Naive B cell (primary cell): Measurements from ENCODE around the gene RTF2. TPM values are rescaled to one million over a fixed set of nuclear protein-coding genes. Genes with fewer than 3 reads are reported as not detected.

Experiments used
- ATAC-seq, 2 donors: fragments of 150-1000 bp; cut with Tn5 transposase; 2 replicates each; pipeline ENCODE4 v1.10.0; 2021; ENCODE audit warnings: low read depth in 2 of 2, mild to moderate bottlenecking in 2 of 2, moderate library complexity in 2 of 2
- DNase-seq: peaks from one replicate; pipeline ENCODE4 v3.0.0; 2022
- H3K27ac Mint-ChIP-seq, 6 donors: one replicate each; pipeline ENCODE4 v1.8.0; 2020 to 2022; ENCODE audit warnings: mild to moderate bottlenecking in 6 of 6, mixed read lengths in 6 of 6, moderate library complexity in 5 of 6, inconsistent platforms in 2 of 6
- H3K27me3 Mint-ChIP-seq, 3 donors: one replicate each; pipeline ENCODE4 v1.8.0; 2021 to 2022; ENCODE audit warnings: mixed read lengths in 3 of 3, mild to moderate bottlenecking in 1 of 3
- H3K36me3 Mint-ChIP-seq, 2 donors: one replicate each; pipeline ENCODE4 v1.8.0; 2020 to 2022; ENCODE audit warnings: mixed read lengths in 2 of 2, inconsistent platforms in 1 of 2, mild to moderate bottlenecking in 1 of 2
- H3K4me1 Mint-ChIP-seq, 3 donors: one replicate each; pipeline ENCODE4 v1.8.0; 2020 to 2022; ENCODE audit warnings: mixed read lengths in 3 of 3, inconsistent platforms in 1 of 3, mild to moderate bottlenecking in 1 of 3, moderate library complexity in 1 of 3
- H3K4me3 Mint-ChIP-seq, 8 donors: one replicate each; pipeline ENCODE4 v1.8.0; 2020 to 2022; ENCODE audit warnings: mild to moderate bottlenecking in 8 of 8, mixed read lengths in 8 of 8, moderate library complexity in 8 of 8, inconsistent platforms in 2 of 8
- H3K9me3 Mint-ChIP-seq, 7 donors: one replicate each; pipeline ENCODE4 v1.8.0; 2020 to 2022; ENCODE audit warnings: mixed read lengths in 7 of 7, mild to moderate bottlenecking in 5 of 7, inconsistent platforms in 2 of 7, moderate library complexity in 1 of 7
- polyA plus RNA-seq, 6 donors: library from polyadenylated mRNA; unstranded; fragments of 300-500 nt; fragmentation: Illumina TruSeq; gene quantifications; one replicate each; pipeline ENCODE4 v1.2.3, GENCODE V29; 2021; ENCODE audit warnings: low read depth in 6 of 6

The RTF2 gene
- polyA plus RNA-seq, 6 donors from 2014 or later: 130 to 152 (median 141) TPM

- no peak overlapping the region for H3K27ac Mint-ChIP-seq
- ATAC-seq (no peak), DNase-seq (no peak)
- peaks cover 15 to 38% (median 25%) of the 10 kb centered on the region in 3 donors for H3K4me1 Mint-ChIP-seq
- peak overlapping the region in 1 of 8 donors; percentile 39 for H3K4me3 Mint-ChIP-seq
- no peaks in the 10 kb centered on the region for H3K36me3 Mint-ChIP-seq
- H3K9me3 Mint-ChIP-seq: no peaks in the 10 kb centered on the region
- H3K27me3 Mint-ChIP-seq: no peaks in the 10 kb centered on the region
Measured at GRCh38 chr20:56463428-56463827, 5.0 kb upstream of the RTF2 start.

GRCh38 chr20:56465997-56466396 lies 2.4 kb upstream of the RTF2 start:
- Mint-ChIP-seq H3K4me3 (peak overlapping the region in 6 of 8 donors; percentile 29 to 79 (median 66)), H3K4me1 (peaks cover 24 to 52% (median 34%) of the 10 kb centered on the region in 3 donors), H3K27me3 (no peaks in the 10 kb centered on the region), H3K36me3 (peaks cover 0 to 9% of the 10 kb centered on the region in 2 donors), H3K9me3 (peaks cover 0 to 2% (median 0%) of the 10 kb centered on the region in 7 donors), H3K27ac (peak overlapping the region; percentile 87 to 99 (median 93))
- DNase-seq (peak; percentile 68), ATAC-seq (peak; percentile 61 to 66)

- DNase-seq (no peak), ATAC-seq (no peak)
- H3K36me3 Mint-ChIP-seq: peaks cover 0 to 9% of the 10 kb centered on the region in 2 donors
- peak overlapping the region; percentile 99 to 100 (median 100) for H3K27ac Mint-ChIP-seq
- peaks cover 0 to 2% (median 0%) of the 10 kb centered on the region in 7 donors for H3K9me3 Mint-ChIP-seq
- H3K4me1 Mint-ChIP-seq: peaks cover 26 to 55% (median 34%) of the 10 kb centered on the region in 3 donors
- peak overlapping the region; percentile 98 to 100 (median 99) for H3K4me3 Mint-ChIP-seq
- H3K27me3 Mint-ChIP-seq: no peaks in the 10 kb centered on the region
Measured at GRCh38 chr20:56467968-56468315, 485 bp upstream of the RTF2 start.

GRCh38 chr20:56469077-56469449 lies 636 bp downstream of the RTF2 start:
- no peak for DNase-seq
- peak overlapping the region; percentile 98 to 100 (median 99) for H3K4me3 Mint-ChIP-seq
- H3K27me3 Mint-ChIP-seq: no peaks in the 10 kb centered on the region
- H3K36me3 Mint-ChIP-seq: peaks cover 0 to 9% of the 10 kb centered on the region in 2 donors
- peaks cover 0 to 2% (median 0%) of the 10 kb centered on the region in 7 donors for H3K9me3 Mint-ChIP-seq
- no peak for ATAC-seq
- H3K4me1 Mint-ChIP-seq: peaks cover 26 to 50% (median 34%) of the 10 kb centered on the region in 3 donors
- peak overlapping the region; percentile 89 to 100 (median 100) for H3K27ac Mint-ChIP-seq

- H3K27me3 Mint-ChIP-seq: no peaks in the 10 kb centered on the region
- ATAC-seq: peak; percentile 99 to 100
- H3K36me3 Mint-ChIP-seq: peaks cover 47 to 62% of the 10 kb centered on the region in 2 donors
- H3K9me3 Mint-ChIP-seq: no peaks in the 10 kb centered on the region
- peak overlapping the region; percentile 83 to 97 (median 94) for H3K27ac Mint-ChIP-seq
- peak; percentile 46 for DNase-seq
- peaks cover 30 to 42% (median 33%) of the 10 kb centered on the region in 3 donors for H3K4me1 Mint-ChIP-seq
- H3K4me3 Mint-ChIP-seq: peak overlapping the region; percentile 46 to 90 (median 86)
Measured at GRCh38 chr20:56483970-56484369, 15.5 kb downstream of the RTF2 start.

- H3K9me3 Mint-ChIP-seq: no peaks in the 10 kb centered on the region
- ATAC-seq (no peak), DNase-seq (no peak)
- peaks cover 26 to 48% (median 33%) of the 10 kb centered on the region in 3 donors for H3K4me1 Mint-ChIP-seq
- H3K4me3 Mint-ChIP-seq: no peak overlapping the region
- no peaks in the 10 kb centered on the region for H3K27me3 Mint-ChIP-seq
- H3K27ac Mint-ChIP-seq: peak overlapping the region in 1 of 6 donors; percentile 39
- H3K36me3 Mint-ChIP-seq: peaks cover 42 to 58% of the 10 kb centered on the region in 2 donors
Measured at GRCh38 chr20:56487216-56487615, 18.8 kb downstream of the RTF2 start.

GRCh38 chr20:56488566-56488965 lies 20.1 kb downstream of the RTF2 start:
- peaks cover 42 to 50% of the 10 kb centered on the region in 2 donors for H3K36me3 Mint-ChIP-seq
- H3K4me3 Mint-ChIP-seq: no peak overlapping the region
- peaks cover 21 to 41% (median 26%) of the 10 kb centered on the region in 3 donors for H3K4me1 Mint-ChIP-seq
- no peaks in the 10 kb centered on the region for H3K27me3 Mint-ChIP-seq
- DNase-seq (no peak), ATAC-seq (no peak)
- no peaks in the 10 kb centered on the region for H3K9me3 Mint-ChIP-seq
- H3K27ac Mint-ChIP-seq: peak overlapping the region in 1 of 6 donors; percentile 27

GRCh38 chr20:56501116-56501515 lies 32.7 kb downstream of the RTF2 start:
- Mint-ChIP-seq H3K4me3 (no peak overlapping the region), H3K4me1 (peaks cover 2 to 6% (median 4%) of the 10 kb centered on the region in 3 donors), H3K9me3 (peaks cover 0 to 15% (median 5%) of the 10 kb centered on the region in 7 donors), H3K27ac (no peak overlapping the region), H3K36me3 (peaks cover 16 to 18% of the 10 kb centered on the region in 2 donors), H3K27me3 (no peaks in the 10 kb centered on the region)
- ATAC-seq (no peak), DNase-seq (no peak)

GRCh38 chr20:56503916-56504315 lies 35.5 kb downstream of the RTF2 start:
- H3K27ac Mint-ChIP-seq: peak overlapping the region in 1 of 6 donors; percentile 76
- H3K4me3 Mint-ChIP-seq: no peak overlapping the region
- H3K4me1 Mint-ChIP-seq: peaks cover 0 to 9% (median 2%) of the 10 kb centered on the region in 3 donors
- no peaks in the 10 kb centered on the region for H3K9me3 Mint-ChIP-seq
- H3K27me3 Mint-ChIP-seq: no peaks in the 10 kb centered on the region
- DNase-seq (no peak), ATAC-seq (no peak)
- H3K36me3 Mint-ChIP-seq: peaks cover 0 to 7% of the 10 kb centered on the region in 2 donors

- H3K27me3 Mint-ChIP-seq: no peaks in the 10 kb centered on the region
- H3K4me3 Mint-ChIP-seq: no peak overlapping the region
- peak overlapping the region in 1 of 6 donors; percentile 76 for H3K27ac Mint-ChIP-seq
- DNase-seq (no peak), ATAC-seq (no peak)
- no peaks in the 10 kb centered on the region for H3K9me3 Mint-ChIP-seq
- peaks cover 0 to 7% of the 10 kb centered on the region in 2 donors for H3K36me3 Mint-ChIP-seq
- H3K4me1 Mint-ChIP-seq: peaks cover 0 to 9% (median 2%) of the 10 kb centered on the region in 3 donors
Measured at GRCh38 chr20:56504373-56505005, 36.1 kb downstream of the RTF2 start.

- DNase-seq (no peak), ATAC-seq (no peak)
- H3K4me3 Mint-ChIP-seq: no peak overlapping the region
- peaks cover 0 to 7% of the 10 kb centered on the region in 2 donors for H3K36me3 Mint-ChIP-seq
- no peaks in the 10 kb centered on the region for H3K27me3 Mint-ChIP-seq
- no peak overlapping the region for H3K27ac Mint-ChIP-seq
- peaks cover 0 to 9% (median 2%) of the 10 kb centered on the region in 3 donors for H3K4me1 Mint-ChIP-seq
- no peaks in the 10 kb centered on the region for H3K9me3 Mint-ChIP-seq
Measured at GRCh38 chr20:56506103-56506502, 37.7 kb downstream of the RTF2 start.

GRCh38 chr20:56511926-56512325 lies 43.5 kb downstream of the RTF2 start:
- H3K4me1 Mint-ChIP-seq: peaks cover 0 to 9% (median 0%) of the 10 kb centered on the region in 3 donors

GRCh38 chr20:56513161-56514150 lies 45.0 kb downstream of the RTF2 start:
- Mint-ChIP-seq H3K4me1 (peaks cover 0 to 2% (median 0%) of the 10 kb centered on the region in 3 donors), H3K27me3 (no peaks in the 10 kb centered on the region), H3K9me3 (peaks cover 0 to 5% (median 4%) of the 10 kb centered on the region in 7 donors), H3K4me3 (no peak overlapping the region), H3K27ac (no peak overlapping the region), H3K36me3 (peaks cover 21 to 33% of the 10 kb centered on the region in 2 donors)
- DNase-seq: no peak
- no peak for ATAC-seq

More at GRCh38 chr20:56511926-56512325, 43.5 kb downstream of the RTF2 start:
- Mint-ChIP-seq H3K36me3 (peaks cover 15 to 18% of the 10 kb centered on the region in 2 donors), H3K4me3 (no peak overlapping the region), H3K27ac (peak overlapping the region in 1 of 6 donors; percentile 74), H3K27me3 (no peaks in the 10 kb centered on the region), H3K9me3 (no peaks in the 10 kb centered on the region)
- DNase-seq (no peak), ATAC-seq (no peak)
